Lung (tissue), 12 donors: Measurements from ENCODE around the gene RNF19B. TPM values are rescaled to one million over a fixed set of nuclear protein-coding genes. Genes with fewer than 3 reads are reported as not detected.
"Not testable (repeated sequence)": the region's sequence is repeated elsewhere in the genome, so short reads cannot be mapped to it uniquely, and the experiment has no call there.

Source experiments
- ATAC-seq: fragments of 200-7000 bp; cut with Tn5 transposase; one replicate; pipeline ENCODE4 v1.9.1; 2020; ENCODE audit warnings: moderate number of reproducible peaks; ENCODE audit not compliant: insufficient read depth, low FRiP score
- DNase-seq, 3 donors: peaks; one replicate each; pipeline ENCODE4 v3.0.0-alpha.2; 2013 to 2017
- H3K27ac ChIP-seq, 2 donors: one replicate each; pipeline ENCODE4 v1.5.1; 2013; ENCODE audit warnings: mild to moderate bottlenecking in 2 of 2, moderate library complexity in 2 of 2, control low read depth in 1 of 2, inconsistent platforms in 1 of 2, low read depth in 1 of 2, low read length in 1 of 2
- H3K27me3 ChIP-seq, 3 donors: one replicate each; pipeline ENCODE4 v1.5.1; 2013; ENCODE audit warnings: low read length in 2 of 3; ENCODE audit not compliant: control insufficient read depth in 3 of 3, insufficient read depth in 3 of 3
- H3K36me3 ChIP-seq, 4 donors: one replicate each; pipeline ENCODE4 v1.5.1; 2013; ENCODE audit warnings: low read length in 4 of 4, mild to moderate bottlenecking in 1 of 4, moderate library complexity in 1 of 4; ENCODE audit not compliant: control insufficient read depth in 4 of 4, insufficient read depth in 4 of 4
- H3K4me1 ChIP-seq, 5 donors: one replicate each; pipeline ENCODE4 v1.5.1; 2013; ENCODE audit warnings: low read length in 5 of 5, mild to moderate bottlenecking in 2 of 5, moderate library complexity in 1 of 5; ENCODE audit not compliant: control insufficient read depth in 5 of 5, insufficient read depth in 5 of 5
- H3K4me3 ChIP-seq: one replicate; pipeline ENCODE4 v1.5.1; 2013; ENCODE audit warnings: mild to moderate bottlenecking, control low read depth, moderate library complexity
- H3K9ac ChIP-seq, 2 donors: one replicate each; pipeline ENCODE4 v1.5.1; 2013; ENCODE audit warnings: low read length in 2 of 2, control low read depth in 1 of 2; ENCODE audit not compliant: insufficient read depth in 1 of 2
- H3K9me3 ChIP-seq, 4 donors: one replicate each; pipeline ENCODE4 v1.5.1; 2013; ENCODE audit warnings: low read length in 3 of 4, mild to moderate bottlenecking in 1 of 4, moderate library complexity in 1 of 4; ENCODE audit not compliant: control insufficient read depth in 4 of 4, insufficient read depth in 3 of 4
- CTCF ChIP-seq: IDR thresholded peaks from 2 replicates; pipeline ENCODE4 v1.5.1; 2012; ENCODE audit warnings: mild to moderate bottlenecking; ENCODE audit errors: control extremely low read depth, extremely low read depth
- WGBS, 2 donors: extraction: QIAGEN DNeasy Blood & Tissue Kit; methylation state at CpG; one replicate each; pipeline ENCODE4 v1.1.7; 2013; 5-methylcytosine and 5-hydroxymethylcytosine counted together
- polyA plus RNA-seq, 2 donors: library from polyadenylated mRNA; stranded (reverse); fragments of 200-250 nt; gene quantifications; one replicate each; pipeline ENCODE4 v1.2.1, GENCODE V29; 2013
- total RNA-seq, 2 donors: library from RNA; depleted of rRNA in 1 of 2; stranded (reverse); fragments of >200 nt in 1 of 2; gene quantifications; one replicate each; pipeline ENCODE4 v1.2.1, GENCODE V29; 2014 to 2021
- donor health status: control.
- donor health status: control.
- donor health status: Bipolar disorder and iron deficiency.
- donor health status: healthy.
- donor health status: DM: yes; HTN: yes; CAD: no.

RNF19B gene
- total and polyA plus RNA-seq, 4 donors = 5.1 to 65.9 (median 26.8) TPM

- Histone ChIP-seq H3K9me3 (no peaks in the 10 kb centered on the region), H3K4me1 (peaks cover 0 to under 1% (median 0%) of the 10 kb centered on the region in 5 donors), H3K27me3 (no peaks in the 10 kb centered on the region), H3K9ac (no peak overlapping the region), H3K36me3 (no peaks in the 10 kb centered on the region), H3K4me3 (no peak overlapping the region), H3K27ac (no peak overlapping the region)
- DNase-seq (no peak), ATAC-seq (no peak)
- 81 to 90% methylated on average over 7 of the region's 7 CpGs for WGBS, 2 donors
- no peak for TF ChIP-seq CTCF
These were observed 58.0 kb downstream of the RNF19B start for GRCh38 chr1:32906654-32907053.

GRCh38 chr1:32905588-32905987, 59.0 kb downstream of the RNF19B start:
- not testable (repeated sequence) for H3K36me3 ChIP-seq, ATAC-seq, H3K4me1 ChIP-seq, H3K9ac ChIP-seq, H3K27me3 ChIP-seq, H3K4me3 ChIP-seq, H3K9me3 ChIP-seq, DNase-seq, H3K27ac ChIP-seq
- 81 to 82% methylated on average over 10 of the region's 10 CpGs for WGBS, 2 donors

GRCh38 chr1:32904797-32905196, 59.8 kb downstream of the RNF19B start:
- DNase-seq (no peak), ATAC-seq (no peak)
- H3K27ac ChIP-seq = no peak overlapping the region
- no peak overlapping the region for H3K9ac ChIP-seq
- peaks cover 0 to 9% (median 4%) of the 10 kb centered on the region in 3 donors for H3K27me3 ChIP-seq
- no peaks in the 10 kb centered on the region for H3K9me3 ChIP-seq
- H3K36me3 ChIP-seq = no peaks in the 10 kb centered on the region
- 59 to 82% methylated on average over 2 of the region's 2 CpGs for WGBS, 2 donors
- no peak overlapping the region for H3K4me3 ChIP-seq
- TF ChIP-seq CTCF = no peak
- peaks cover 0 to 11% (median 0%) of the 10 kb centered on the region in 5 donors for H3K4me1 ChIP-seq

- no peak for DNase-seq
- 67 to 74% methylated on average over 3 of the region's 3 CpGs for WGBS, 2 donors
- Histone ChIP-seq H3K36me3 (no peaks in the 10 kb centered on the region), H3K4me1 (peaks cover 0 to 11% (median 0%) of the 10 kb centered on the region in 5 donors), H3K9me3 (no peaks in the 10 kb centered on the region), H3K27ac (no peak overlapping the region), H3K27me3 (peaks cover 0 to 11% (median 6%) of the 10 kb centered on the region in 3 donors), H3K4me3 (no peak overlapping the region), H3K9ac (no peak overlapping the region)
- no peak for TF ChIP-seq CTCF
- ATAC-seq = no peak
These were observed 60.4 kb downstream of the RNF19B start for GRCh38 chr1:32903991-32904785.
